Mononuclear cell (primary cell): ENCODE results near the gene ARHGEF7. TPM values are rescaled to one million over a fixed set of nuclear protein-coding genes. Genes with fewer than 3 reads are reported as not detected.
"Not testable (repeated sequence)": the region's sequence is repeated elsewhere in the genome, so short reads cannot be mapped to it uniquely, and the experiment has no call there.

Source experiments
- H3K27me3 ChIP-seq: 2 replicates; pipeline ENCODE4 v1.6.0; 2011; ENCODE audit warnings: low read length, control low read depth; ENCODE audit not compliant: insufficient read depth
- H3K4me1 ChIP-seq: 2 replicates; pipeline ENCODE4 v1.5.1; 2011; ENCODE audit warnings: mild to moderate bottlenecking, low read length, control low read depth; ENCODE audit not compliant: insufficient read depth
- H3K4me3 ChIP-seq: 2 replicates; pipeline ENCODE4 v1.5.1; 2011; ENCODE audit warnings: mild to moderate bottlenecking, low read length, moderate library complexity
- H3K9me3 ChIP-seq: 2 replicates; pipeline ENCODE4 v1.5.1; 2011; ENCODE audit warnings: low read depth, mild to moderate bottlenecking, control low read depth, low read length
- total RNA-seq: library from RNA; depleted of rRNA; stranded (reverse); fragments of >200 nt; gene quantifications from one replicate; pipeline ENCODE4 v1.2.3, GENCODE V29; 2012

The ARHGEF7 gene
- total RNA-seq, 1 donor = 79.5 TPM

DNA sequence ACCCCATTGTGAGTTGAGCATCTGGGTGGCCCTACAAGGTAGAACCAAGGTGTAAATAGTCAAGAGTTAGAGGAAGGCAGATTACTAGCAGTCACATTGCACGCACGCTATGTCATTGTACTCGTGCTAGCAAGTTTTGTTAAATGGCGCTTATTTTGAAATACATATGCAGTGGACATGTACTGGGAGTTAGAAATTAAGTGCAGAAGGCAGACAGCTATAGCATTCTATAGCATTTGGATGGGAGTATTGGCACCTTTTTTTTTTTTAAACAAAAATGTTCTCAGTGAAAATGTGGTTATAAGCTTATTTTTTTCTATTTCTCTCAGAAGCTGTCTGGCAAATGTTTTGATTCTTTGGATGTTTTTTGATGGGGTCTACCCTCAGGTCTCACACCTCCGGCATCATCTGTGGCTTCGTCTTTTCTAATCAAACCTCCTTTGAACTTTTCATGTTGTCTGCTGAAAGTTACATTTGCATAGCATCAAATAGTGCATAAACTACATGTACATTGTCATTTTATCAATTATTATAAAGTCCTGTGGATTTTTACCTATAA is 68.1 kb downstream of the ARHGEF7 start:
- H3K4me3 ChIP-seq = no peak overlapping the region
- H3K27me3 ChIP-seq = no peaks in the 10 kb centered on the region
- H3K4me1 ChIP-seq = peaks cover 74% of the 10 kb centered on the region
- H3K9me3 ChIP-seq = no peaks in the 10 kb centered on the region

GRCh38 chr13:111183959-111184358 is 68.8 kb downstream of the ARHGEF7 start:
- H3K27me3 ChIP-seq = no peaks in the 10 kb centered on the region
- H3K4me3 ChIP-seq = no peak overlapping the region
- H3K4me1 ChIP-seq = peaks cover 82% of the 10 kb centered on the region
- no peaks in the 10 kb centered on the region for H3K9me3 ChIP-seq

DNA sequence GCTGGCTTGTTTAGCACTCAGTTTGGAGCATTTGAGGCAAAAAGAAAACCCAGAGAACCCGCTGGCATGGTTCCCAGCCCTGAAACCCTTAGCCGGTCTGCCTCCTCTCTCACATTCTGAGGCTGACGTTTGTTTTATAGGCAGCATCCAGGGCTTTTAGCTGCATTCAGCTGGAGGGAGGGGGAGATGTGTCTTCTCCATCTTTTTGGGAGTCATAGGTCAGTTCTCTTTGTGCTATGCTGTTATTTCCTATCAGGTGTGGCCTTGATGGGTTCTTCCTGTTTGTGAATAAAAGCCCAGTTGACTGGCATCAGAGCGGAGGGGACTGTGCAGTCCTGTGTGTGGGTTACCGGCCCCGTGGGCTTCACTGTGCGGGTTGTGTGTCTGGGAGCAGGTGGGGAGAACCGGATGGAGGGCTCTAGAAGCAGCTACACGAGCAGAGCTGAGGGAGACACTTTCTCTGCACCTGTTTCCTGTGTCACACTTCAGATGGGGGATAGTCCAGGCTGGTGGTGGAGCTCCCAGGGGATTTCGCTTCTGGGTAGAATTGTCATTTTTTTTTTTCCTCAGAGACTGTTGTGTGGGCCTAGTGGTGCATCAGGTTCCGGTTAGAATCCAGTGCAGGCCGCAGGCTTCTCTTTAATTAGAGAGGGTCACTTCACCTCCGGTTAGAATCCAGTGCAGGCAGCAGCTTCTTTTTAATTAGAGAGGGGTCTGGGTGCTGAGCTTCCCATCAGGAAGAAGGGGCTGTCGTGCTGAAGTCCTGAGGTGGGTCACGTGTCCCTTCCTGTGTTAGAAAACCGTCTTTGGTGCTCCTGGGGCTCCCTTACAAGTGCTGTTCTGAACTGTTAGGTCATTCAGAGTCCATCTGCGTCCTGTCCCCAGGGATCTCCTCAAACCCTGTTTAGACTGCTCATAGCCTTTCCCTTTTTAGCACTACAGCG is 69.6 kb downstream of the ARHGEF7 start:
- peaks cover 86% of the 10 kb centered on the region for H3K4me1 ChIP-seq
- H3K9me3 ChIP-seq = no peaks in the 10 kb centered on the region
- no peak overlapping the region for H3K4me3 ChIP-seq
- H3K27me3 ChIP-seq = no peaks in the 10 kb centered on the region

- no peak overlapping the region for H3K4me3 ChIP-seq
- peaks cover 83% of the 10 kb centered on the region for H3K4me1 ChIP-seq
- no peaks in the 10 kb centered on the region for H3K9me3 ChIP-seq
- no peaks in the 10 kb centered on the region for H3K27me3 ChIP-seq
Observed at GRCh38 chr13:111186305-111186935, 71.3 kb downstream of the ARHGEF7 start.

DNA sequence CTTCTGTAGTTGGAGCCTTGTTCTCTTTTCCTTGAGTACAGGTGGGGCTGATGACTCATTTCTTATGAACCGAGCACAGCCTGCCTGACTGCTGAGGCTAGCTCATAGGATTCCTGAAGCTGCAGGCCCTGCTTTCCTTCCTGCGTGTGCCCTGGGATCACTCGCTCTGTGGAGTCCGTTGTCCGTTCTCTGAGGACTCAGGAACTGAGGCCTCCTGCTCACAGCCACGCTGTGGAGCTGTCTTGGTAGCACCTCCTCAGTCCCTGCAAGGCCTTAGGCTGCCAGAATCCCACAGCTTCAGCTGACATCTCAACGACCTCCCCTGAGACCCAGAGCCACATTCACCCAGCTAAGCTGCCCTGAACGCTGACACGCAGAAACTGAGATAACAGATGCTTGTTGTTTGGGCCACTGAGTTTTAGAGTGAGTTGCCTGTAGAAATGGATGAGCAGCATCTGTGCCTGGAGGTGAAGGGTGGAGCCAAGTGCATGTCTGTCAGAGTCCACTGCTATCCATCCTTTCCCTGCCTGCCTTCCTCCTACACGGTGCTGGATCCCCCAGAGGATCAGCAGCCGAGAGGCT is 72.9 kb downstream of the ARHGEF7 start:
- Histone ChIP-seq H3K9me3 (no peaks in the 10 kb centered on the region), H3K4me3 (no peak overlapping the region), H3K27me3 (no peaks in the 10 kb centered on the region), H3K4me1 (peaks cover 76% of the 10 kb centered on the region)

DNA sequence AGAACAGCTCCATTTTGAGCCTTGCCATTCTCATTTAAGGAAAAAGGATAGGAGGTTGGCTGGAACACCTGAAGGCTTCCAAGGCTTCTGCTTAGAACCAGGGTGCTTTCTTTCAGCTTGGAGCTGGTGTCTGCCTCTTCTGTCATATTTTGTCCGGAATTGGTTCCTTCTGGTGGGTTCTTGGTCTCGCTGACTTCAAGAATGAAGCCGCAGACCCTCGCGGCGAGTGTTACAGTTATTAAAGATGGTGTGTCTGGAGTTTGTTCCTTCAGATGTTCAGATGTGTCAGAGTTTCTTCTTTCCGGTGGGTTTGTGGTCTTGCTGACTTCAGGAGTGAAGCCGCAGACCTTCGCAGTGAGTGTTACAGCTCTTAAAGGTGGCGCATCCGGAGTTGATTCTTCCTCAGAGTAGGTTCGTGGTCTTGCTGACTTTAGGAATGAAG is 74.0 kb downstream of the ARHGEF7 start:
- not testable (repeated sequence) for H3K9me3 ChIP-seq, H3K27me3 ChIP-seq, H3K4me3 ChIP-seq
- H3K4me1 ChIP-seq = peaks cover 78% of the 10 kb centered on the region

- H3K27me3 ChIP-seq, H3K4me3 ChIP-seq, H3K9me3 ChIP-seq: not testable (repeated sequence)
- H3K4me1 ChIP-seq = peaks cover 74% of the 10 kb centered on the region
Observed at GRCh38 chr13:111189516-111189915, 74.4 kb downstream of the ARHGEF7 start.

DNA sequence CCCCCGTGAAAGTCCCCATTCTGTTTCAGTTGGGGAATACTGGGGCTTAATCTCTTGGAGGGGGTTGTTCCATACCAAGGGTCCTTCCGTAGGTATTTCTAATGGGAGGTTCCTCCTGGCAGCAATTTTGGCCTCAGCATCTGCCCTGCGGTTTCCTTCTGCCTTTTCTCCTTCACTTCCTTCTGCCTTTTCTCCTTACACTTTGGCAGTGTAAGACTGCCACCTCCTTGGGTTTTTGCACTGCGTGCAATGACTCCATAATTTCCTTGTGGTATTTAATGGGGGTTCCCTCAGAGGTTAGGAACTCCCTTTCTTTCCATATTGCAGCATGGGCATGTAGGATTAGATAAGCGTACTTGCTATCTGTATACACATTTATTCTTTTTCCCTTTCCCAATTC is 78.1 kb downstream of the ARHGEF7 start:
- not testable (repeated sequence) for H3K4me3 ChIP-seq, H3K27me3 ChIP-seq, H3K9me3 ChIP-seq
- H3K4me1 ChIP-seq = peaks cover 37% of the 10 kb centered on the region

DNA sequence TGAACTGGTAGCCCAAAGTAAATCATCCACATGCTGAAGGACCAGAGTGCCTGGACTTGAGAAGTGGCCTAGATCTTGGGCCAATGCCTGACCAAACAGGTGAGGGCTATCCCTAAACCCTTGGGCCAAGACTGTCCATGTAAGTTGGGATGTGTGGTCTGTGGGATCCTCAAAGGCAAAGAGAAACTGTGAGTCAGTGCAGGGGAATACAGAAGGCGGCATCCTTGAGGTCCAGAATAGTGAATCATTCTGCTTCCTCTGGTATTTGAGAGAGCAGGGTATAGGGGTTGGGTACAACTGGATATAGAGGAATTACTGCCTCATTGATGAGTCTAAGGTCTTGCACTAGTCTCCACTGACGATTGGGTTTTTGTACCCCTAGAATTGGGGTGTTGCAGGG is 79.5 kb downstream of the ARHGEF7 start:
- not testable (repeated sequence) for H3K9me3 ChIP-seq, H3K27me3 ChIP-seq, H3K4me3 ChIP-seq
- H3K4me1 ChIP-seq = peaks cover 23% of the 10 kb centered on the region

DNA sequence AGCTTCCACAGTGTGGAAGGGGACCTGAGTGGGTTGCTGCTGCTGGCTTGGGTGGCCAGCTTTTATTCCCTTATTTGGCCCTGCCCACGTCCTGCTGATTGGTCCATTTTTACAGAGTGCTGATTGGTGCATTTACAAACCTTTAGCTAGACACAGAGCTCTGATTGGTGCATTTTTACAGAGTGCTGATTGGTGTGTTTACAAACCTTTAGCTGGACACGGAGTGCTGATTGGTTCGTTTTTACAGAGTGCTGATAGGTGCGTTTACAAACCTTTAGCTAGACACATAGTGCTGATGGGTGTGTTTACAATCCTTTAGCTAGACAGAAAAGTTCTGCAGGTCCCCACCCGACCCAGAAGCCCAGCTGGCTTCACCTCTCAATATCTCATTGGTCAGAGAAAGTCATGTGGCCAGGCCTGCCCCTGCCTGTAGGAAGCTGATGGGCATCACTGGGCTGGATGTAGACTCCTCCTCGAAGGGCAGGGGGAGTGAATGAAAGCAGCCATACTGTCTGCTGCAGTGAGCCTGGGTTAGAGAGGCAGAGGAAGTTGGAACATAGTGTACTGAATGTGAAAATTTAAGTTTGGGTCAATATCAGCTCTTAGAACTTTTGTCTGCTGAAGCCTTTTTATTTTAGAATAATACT is 83.7 kb downstream of the ARHGEF7 start:
- H3K27me3 ChIP-seq, H3K4me3 ChIP-seq, H3K9me3 ChIP-seq: not testable (repeated sequence)
- H3K4me1 ChIP-seq = peaks cover 37% of the 10 kb centered on the region

DNA sequence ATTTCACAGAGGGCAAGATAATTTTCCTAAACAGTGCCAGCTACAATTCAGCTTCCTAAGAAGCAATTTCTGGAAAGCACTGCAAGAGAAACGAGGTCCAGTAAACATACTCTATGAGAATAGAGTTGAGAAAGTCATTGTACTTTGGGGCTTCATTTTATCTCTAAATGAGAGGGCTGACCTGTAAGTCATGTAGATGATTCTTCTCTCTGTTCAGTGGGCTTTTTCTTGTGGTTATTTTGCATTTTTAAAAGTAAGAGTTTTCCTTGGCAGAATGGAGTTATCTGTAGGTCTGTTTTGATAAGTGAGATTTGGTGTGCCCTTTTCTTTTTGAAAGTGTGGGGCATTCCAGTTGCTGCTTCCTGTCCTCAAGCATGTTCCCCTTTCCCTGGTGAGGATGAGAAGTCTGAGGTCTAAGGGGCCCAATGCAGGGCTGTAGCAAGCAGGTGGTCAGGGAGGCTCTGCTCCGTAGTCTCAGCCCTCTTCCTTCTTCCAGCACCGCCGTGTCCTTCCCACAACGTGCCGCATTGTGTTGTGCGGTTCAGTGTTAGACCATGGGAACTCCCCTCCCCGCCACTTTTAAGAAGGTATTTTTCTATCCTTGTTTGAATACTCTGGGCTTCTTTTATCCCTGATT is 86.3 kb downstream of the ARHGEF7 start:
- Histone ChIP-seq H3K4me1 (peaks cover 45% of the 10 kb centered on the region), H3K27me3 (no peaks in the 10 kb centered on the region), H3K9me3 (no peaks in the 10 kb centered on the region), H3K4me3 (no peak overlapping the region)

GRCh38 chr13:111202156-111202621 is 87.1 kb downstream of the ARHGEF7 start:
- no peak overlapping the region for H3K4me3 ChIP-seq
- no peaks in the 10 kb centered on the region for H3K9me3 ChIP-seq
- no peaks in the 10 kb centered on the region for H3K27me3 ChIP-seq
- H3K4me1 ChIP-seq = peaks cover 45% of the 10 kb centered on the region

GRCh38 chr13:111202745-111203144 is 87.6 kb downstream of the ARHGEF7 start:
- H3K4me3 ChIP-seq = no peak overlapping the region
- no peaks in the 10 kb centered on the region for H3K9me3 ChIP-seq
- H3K27me3 ChIP-seq = no peaks in the 10 kb centered on the region
- peaks cover 45% of the 10 kb centered on the region for H3K4me1 ChIP-seq

GRCh38 chr13:111203736-111204389 is 88.8 kb downstream of the ARHGEF7 start:
- Histone ChIP-seq H3K27me3 (no peaks in the 10 kb centered on the region), H3K4me1 (peaks cover 45% of the 10 kb centered on the region), H3K9me3 (no peaks in the 10 kb centered on the region), H3K4me3 (no peak overlapping the region)
